Medulla oblongata (tissue), 1 donor: Measurements from ENCODE around the gene ZNF132.

Experiments used
- DNase-seq: peaks from one replicate; pipeline ENCODE4 v3.0.0-alpha.2; 2015; ENCODE audit errors: extremely low spot score

Gene ZNF132

DNA sequence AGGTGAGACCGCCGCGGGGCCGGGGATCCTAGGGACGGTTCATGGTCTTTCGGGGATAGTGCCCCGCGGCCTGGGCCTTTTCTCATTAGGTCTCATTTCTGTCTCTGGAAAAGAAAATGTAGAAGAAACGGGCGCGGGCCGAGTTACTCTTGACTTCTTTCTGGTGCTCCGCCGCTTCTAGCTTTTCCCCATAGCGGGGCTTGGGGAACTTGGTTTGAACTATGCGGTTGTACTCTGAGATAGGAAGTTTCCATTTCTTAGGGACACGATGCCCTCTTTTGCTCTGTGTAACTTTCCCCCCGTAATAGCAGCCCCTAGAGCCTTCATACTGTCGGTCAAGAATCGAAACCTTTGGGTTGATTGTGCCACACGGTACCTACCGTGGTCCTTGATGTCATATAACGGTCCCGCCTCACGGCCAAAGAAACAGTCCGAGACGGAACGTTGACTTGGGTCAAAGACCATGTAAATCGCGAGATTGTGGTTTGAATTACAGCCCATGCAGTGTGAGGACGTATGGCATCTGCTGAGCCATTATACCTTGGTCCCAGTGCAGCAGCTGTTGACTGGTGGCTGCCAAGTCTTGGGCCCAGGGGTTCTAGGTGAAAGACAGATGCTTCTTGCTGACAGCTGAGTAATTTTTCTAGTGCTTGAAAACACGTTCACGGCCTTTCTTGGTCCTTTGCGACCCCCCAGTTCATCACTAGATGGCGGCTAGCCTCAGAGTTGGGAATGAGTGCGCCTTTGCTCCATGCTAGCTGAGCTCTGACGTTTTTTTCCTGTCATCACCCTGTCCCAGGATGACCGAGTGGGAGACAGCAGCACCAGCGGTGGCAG, 52.4 kb downstream of the ZNF132 start:
- DNase-seq = no peak

DNA sequence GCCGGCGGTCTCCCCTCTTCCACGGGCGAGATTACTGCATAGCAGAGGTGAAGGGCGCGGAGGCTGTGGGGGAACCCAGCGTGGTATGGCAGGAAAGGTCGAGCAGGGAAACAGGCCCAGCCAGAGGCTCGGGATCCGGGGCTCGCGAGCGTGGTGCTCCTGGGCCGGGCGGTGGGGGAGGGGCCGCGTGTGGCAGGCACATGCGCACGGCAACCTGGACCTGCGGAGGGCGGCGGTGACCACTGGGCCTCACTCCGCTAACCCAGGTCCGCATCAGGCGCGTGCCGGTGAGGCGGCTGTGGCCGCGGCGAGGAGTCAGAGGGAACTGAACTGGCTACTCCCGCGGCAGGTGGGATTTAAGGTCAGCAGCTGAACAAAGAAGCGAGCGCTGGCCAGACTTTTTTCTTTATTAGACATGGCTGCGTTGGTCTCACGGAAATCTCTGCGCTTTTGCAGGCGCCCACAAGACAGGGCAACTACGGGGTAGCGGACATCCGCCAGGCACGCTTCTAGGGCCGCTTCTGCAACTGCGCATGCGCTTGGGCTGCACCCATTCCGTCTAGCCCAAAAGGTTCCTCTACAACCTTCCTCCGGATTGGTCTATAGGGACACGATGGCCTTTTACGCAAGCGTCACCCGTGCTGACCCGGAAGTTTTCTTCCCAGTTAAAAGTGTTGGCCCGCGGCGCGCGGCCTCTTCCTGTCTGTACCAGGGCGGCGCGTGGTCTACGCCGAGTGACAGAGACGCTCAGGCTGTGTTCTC, 53.2 kb downstream of the ZNF132 start, which contains the start of gene RPS5:
Gene RPS5, plus strand, starts transcription at position 694 of the 762 bp plus-strand sequence. CDS start 869 bp downstream, outside the sequence.
- DNase-seq = peak; percentile 99

DNA sequence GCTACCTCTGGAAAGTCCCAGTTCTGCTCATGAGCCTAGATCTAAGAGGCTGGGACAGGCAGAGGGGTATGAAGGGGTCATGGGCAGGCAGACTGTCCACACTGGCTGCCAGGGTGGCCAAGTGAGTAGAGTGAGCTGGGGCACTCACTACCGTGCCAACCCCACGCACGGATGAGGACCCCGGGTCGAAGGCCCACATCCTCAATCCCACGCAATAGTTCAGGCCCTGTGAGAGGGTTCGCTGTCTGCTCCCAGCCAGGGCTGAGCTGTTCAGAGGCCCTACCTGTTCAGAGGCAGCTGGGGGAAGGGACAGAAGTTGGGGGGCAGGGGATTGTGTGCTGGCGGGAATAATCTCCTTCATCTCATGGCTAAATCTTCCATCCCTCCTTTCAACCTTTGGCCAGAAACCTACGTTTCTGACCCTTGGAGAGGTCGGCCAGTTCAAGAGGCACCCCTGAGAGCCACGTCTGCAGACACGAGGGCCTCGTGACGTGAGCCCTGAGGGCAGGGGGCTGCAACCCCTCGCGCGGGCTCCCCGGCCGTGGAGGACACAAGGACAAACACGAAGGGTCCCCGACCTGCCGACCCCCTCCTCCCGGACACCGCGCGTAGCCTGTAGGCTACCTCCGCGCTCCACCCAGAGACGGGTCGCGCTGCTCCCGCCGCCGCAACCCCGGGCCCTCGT, 53.9 kb downstream of the ZNF132 start:
- no peak for DNase-seq

DNA sequence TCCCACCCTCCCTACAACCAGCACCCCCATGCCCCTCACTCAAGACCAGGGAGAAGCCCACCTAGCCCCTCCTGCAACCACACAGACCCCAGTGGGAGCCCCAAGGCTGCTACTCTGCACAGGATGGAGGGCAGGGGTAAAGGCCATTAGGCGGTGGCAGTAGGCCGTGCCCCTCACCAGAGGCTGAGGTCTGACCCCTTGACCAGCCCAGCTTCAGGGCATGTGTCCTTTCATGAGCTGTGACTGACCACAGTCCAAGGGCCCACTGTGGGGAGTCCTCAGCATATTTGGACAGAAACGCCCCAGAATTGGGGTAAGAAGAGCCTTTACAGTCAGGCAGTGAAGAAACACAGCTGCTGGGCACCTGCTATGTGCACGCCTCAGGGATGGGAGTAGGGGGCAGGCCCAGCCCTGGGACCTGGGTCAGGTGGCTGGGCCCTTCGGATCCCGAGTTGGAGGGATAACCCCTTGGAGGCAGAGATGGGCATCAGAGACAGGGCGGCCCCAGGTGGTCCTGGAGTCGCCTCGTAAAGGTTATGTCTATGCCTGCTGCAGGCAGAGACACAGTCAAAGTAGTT, 54.6 kb downstream of the ZNF132 start:
- DNase-seq = no peak

DNA sequence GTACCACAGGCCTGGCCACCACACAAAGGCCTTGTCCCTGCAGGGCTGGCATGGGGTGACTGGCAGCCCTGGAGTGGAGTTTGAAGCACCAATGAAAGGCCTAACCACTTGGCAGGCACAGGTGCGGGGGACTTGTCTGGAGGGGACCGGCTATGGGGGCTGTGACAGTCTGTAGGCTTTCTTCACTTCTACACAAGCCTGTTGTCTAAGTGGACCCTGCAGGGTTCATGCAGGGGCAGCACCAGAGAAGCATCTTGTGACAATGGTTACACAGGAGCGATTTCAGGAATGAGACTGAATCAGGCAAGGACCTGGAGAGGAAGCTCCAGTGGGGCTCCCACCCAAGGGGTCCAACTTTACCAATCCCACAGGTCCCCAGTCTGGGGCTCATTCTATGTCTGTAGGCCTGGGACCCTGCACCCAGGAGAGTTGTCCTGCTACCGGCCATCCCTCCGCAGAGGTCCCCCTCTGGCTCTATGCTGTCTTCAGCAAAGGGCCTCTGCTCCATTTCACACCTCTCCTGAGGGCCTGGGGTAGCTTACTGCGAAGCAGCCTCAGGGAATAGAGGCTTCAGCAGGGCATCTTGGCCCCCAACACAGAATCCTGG, 56.9 kb downstream of the ZNF132 start:
- DNase-seq = no peak
